SU-DHL-6 (cell line): ENCODE measurements around the gene RIMBP2.

ENCODE experiments used
- EZH2phosphoT487 ChIP-seq: fragments of 200-600 bp; sonication (generic), shearing (Covaris generic); conservative IDR thresholded peaks from 2 replicates; pipeline ENCODE4 v1.6.1; 2018; ENCODE audit warnings: mild to moderate bottlenecking, antibody characterized with exemption, low read length, moderate library complexity, mixed read lengths
- TF ChIP-seq, protein P1 (sequence below): fragments of 200-600 bp; sonication (generic); IDR thresholded peaks from one replicate; pipeline ENCODE4 v1.5.1; 2017; ENCODE audit warnings: antibody characterized with exemption, mild to moderate bottlenecking, low read length, moderate library complexity; ENCODE audit not compliant: insufficient read depth, poor library complexity, severe bottlenecking

DNA sequence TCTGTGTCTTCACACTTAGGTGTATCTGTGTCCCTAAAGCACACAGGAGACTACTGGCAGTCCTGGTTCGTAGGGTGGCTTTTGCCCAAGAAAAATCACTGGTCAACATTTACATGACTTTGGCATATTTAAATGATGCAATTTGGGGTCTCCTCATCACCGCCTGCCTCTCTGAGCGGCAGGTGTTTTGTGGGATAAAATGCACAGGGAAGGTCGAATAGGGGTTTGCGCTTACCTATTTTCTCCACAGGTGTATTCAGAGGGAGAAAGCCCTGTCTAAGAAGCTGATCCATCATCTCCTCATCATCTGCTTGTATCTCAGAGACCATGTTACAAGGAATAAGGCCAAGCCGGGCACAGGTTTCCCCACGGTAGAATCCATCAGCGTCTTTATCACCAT lies 303.7 kb downstream of the RIMBP2 start:
- TF ChIP-seq, protein P1, sequence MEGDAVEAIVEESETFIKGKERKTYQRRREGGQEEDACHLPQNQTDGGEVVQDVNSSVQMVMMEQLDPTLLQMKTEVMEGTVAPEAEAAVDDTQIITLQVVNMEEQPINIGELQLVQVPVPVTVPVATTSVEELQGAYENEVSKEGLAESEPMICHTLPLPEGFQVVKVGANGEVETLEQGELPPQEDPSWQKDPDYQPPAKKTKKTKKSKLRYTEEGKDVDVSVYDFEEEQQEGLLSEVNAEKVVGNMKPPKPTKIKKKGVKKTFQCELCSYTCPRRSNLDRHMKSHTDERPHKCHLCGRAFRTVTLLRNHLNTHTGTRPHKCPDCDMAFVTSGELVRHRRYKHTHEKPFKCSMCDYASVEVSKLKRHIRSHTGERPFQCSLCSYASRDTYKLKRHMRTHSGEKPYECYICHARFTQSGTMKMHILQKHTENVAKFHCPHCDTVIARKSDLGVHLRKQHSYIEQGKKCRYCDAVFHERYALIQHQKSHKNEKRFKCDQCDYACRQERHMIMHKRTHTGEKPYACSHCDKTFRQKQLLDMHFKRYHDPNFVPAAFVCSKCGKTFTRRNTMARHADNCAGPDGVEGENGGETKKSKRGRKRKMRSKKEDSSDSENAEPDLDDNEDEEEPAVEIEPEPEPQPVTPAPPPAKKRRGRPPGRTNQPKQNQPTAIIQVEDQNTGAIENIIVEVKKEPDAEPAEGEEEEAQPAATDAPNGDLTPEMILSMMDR, result no peak
- TF ChIP-seq EZH2phosphoT487, result no peak
